Colonic mucosa (tissue), 4 donors: Measurements from ENCODE around the gene IRGC. TPM values are rescaled to one million over a fixed set of nuclear protein-coding genes. Genes with fewer than 3 reads are reported as not detected.
A peak's percentile ranks its signal among the peaks of the same experiment; 100 is the strongest.
"Not testable (repeated sequence)": the region's sequence is repeated elsewhere in the genome, so short reads cannot be mapped to it uniquely, and the experiment has no call there.

Experiments
- DNase-seq: peaks from one replicate; pipeline ENCODE4 v3.0.0-alpha.2; 2020
- H3K27ac ChIP-seq: fragments of 200-600 bp; one replicate; pipeline ENCODE4 v1.8.0; 2021
- H3K27me3 ChIP-seq: fragments of 200-600 bp; one replicate; pipeline ENCODE4 v1.8.0; 2021
- H3K36me3 ChIP-seq: fragments of 200-600 bp; one replicate; pipeline ENCODE4 v1.8.0; 2021
- H3K4me1 ChIP-seq: fragments of 200-600 bp; one replicate; pipeline ENCODE4 v1.8.0; 2021; ENCODE audit warnings: mild to moderate bottlenecking
- H3K4me3 ChIP-seq: fragments of 200-600 bp; one replicate; pipeline ENCODE4 v1.8.0; 2021
- H3K9ac ChIP-seq, 2 donors: one replicate each; pipeline ENCODE4 v1.7.0; 2013; ENCODE audit warnings: control low read depth in 2 of 2, low read depth in 2 of 2, low read length in 2 of 2
- H3K9me3 ChIP-seq: fragments of 200-600 bp; one replicate; pipeline ENCODE4 v1.8.0; 2021
- intact Hi-C: fragments of 100-400 bp; cut with DNase I; formaldehyde crosslinking; loops from one replicate; pipeline ENCODE4 v1.14.1; 2022
- total RNA-seq, 2 donors: library from RNA; stranded (reverse); fragmentation: NEBNext Ultra II Directional in 1 of 2; extraction: Animal tissue kit (Norgen Biotek cat#: 25700) in 1 of 2; gene quantifications; one replicate each; pipeline ENCODE4 v1.2.1, GENCODE V29; 2021
- TF ChIP-seq, protein P1 (sequence below): fragments of 200-600 bp; IDR thresholded peaks from one replicate; pipeline ENCODE4 v1.8.0; 2022; ENCODE audit warnings: antibody characterized with exemption, mild to moderate bottlenecking
- donor health status: healthy.
- donor health status: DM: no; HTN: no; CAD: no.
- donor health status: DM: no; HTN: no; CAD: no.

Gene IRGC
- total RNA-seq, 2 donors from 2014 or later, result not detected

DNA sequence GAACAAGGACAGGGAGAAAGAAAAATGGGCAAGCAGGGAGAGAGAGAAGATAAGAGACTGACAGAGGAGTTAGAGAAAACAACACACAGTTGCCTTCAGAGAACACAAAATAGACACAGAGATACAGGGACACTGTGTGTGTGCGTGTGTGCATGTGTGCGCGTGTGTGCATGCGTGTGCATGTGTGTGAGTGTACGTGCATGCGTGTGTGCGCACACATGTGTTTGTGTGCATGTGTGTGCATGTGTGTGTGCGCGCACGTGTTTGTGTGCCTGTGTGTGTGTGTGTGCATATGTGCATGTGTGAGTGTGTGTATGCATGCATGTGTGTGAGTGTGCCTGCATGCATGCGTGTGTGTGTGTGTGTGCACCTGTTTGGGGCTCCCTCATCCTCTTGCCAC lies 40.0 kb upstream of the IRGC start:
- H3K4me1 ChIP-seq, result no peaks in the 10 kb centered on the region
- TF ChIP-seq, protein P1, sequence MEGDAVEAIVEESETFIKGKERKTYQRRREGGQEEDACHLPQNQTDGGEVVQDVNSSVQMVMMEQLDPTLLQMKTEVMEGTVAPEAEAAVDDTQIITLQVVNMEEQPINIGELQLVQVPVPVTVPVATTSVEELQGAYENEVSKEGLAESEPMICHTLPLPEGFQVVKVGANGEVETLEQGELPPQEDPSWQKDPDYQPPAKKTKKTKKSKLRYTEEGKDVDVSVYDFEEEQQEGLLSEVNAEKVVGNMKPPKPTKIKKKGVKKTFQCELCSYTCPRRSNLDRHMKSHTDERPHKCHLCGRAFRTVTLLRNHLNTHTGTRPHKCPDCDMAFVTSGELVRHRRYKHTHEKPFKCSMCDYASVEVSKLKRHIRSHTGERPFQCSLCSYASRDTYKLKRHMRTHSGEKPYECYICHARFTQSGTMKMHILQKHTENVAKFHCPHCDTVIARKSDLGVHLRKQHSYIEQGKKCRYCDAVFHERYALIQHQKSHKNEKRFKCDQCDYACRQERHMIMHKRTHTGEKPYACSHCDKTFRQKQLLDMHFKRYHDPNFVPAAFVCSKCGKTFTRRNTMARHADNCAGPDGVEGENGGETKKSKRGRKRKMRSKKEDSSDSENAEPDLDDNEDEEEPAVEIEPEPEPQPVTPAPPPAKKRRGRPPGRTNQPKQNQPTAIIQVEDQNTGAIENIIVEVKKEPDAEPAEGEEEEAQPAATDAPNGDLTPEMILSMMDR, result no peak
- peak overlapping the region in 1 of 2 donors; percentile 60 for H3K9ac ChIP-seq

GRCh38 chr19:43678512-43679261 lies 37.2 kb upstream of the IRGC start:
- no peak overlapping the region for H3K4me3 ChIP-seq
- intact Hi-C loops, result no loop called here
- H3K27ac ChIP-seq, result peak overlapping the region; percentile 52
- no peaks in the 10 kb centered on the region for H3K36me3 ChIP-seq
- no peaks in the 10 kb centered on the region for H3K4me1 ChIP-seq
- TF ChIP-seq, protein P1, result no peak
- H3K9me3 ChIP-seq, result no peaks in the 10 kb centered on the region
- no peaks in the 10 kb centered on the region for H3K27me3 ChIP-seq
- no peak for DNase-seq
- H3K9ac ChIP-seq, result no peak overlapping the region

More for the DNA sequence above, 40.0 kb upstream of the IRGC start:
- intact Hi-C loops, result no loop called here
- no peaks in the 10 kb centered on the region for H3K9me3 ChIP-seq
- DNase-seq, result no peak
- H3K27me3 ChIP-seq, result no peaks in the 10 kb centered on the region
- H3K27ac ChIP-seq, result peak overlapping the region; percentile 82
- no peaks in the 10 kb centered on the region for H3K36me3 ChIP-seq
- no peak overlapping the region for H3K4me3 ChIP-seq

GRCh38 chr19:43681821-43682220 lies 34.1 kb upstream of the IRGC start:
- H3K9ac ChIP-seq, result no peak overlapping the region
- intact Hi-C loops, result no loop called here
- TF ChIP-seq, protein P1, result no peak

GRCh38 chr19:43682269-43682668 lies 33.6 kb upstream of the IRGC start:
- H3K9me3 ChIP-seq, H3K36me3 ChIP-seq, intact Hi-C loops, H3K4me3 ChIP-seq, H3K27ac ChIP-seq, H3K9ac ChIP-seq, DNase-seq, H3K27me3 ChIP-seq, H3K4me1 ChIP-seq: not testable (repeated sequence)

More at GRCh38 chr19:43681821-43682220, 34.1 kb upstream of the IRGC start:
- no peak overlapping the region for H3K27ac ChIP-seq
- no peaks in the 10 kb centered on the region for H3K9me3 ChIP-seq
- no peak overlapping the region for H3K4me3 ChIP-seq
- no peaks in the 10 kb centered on the region for H3K4me1 ChIP-seq
- H3K27me3 ChIP-seq, result no peaks in the 10 kb centered on the region
- DNase-seq, result no peak
- H3K36me3 ChIP-seq, result no peaks in the 10 kb centered on the region

DNA sequence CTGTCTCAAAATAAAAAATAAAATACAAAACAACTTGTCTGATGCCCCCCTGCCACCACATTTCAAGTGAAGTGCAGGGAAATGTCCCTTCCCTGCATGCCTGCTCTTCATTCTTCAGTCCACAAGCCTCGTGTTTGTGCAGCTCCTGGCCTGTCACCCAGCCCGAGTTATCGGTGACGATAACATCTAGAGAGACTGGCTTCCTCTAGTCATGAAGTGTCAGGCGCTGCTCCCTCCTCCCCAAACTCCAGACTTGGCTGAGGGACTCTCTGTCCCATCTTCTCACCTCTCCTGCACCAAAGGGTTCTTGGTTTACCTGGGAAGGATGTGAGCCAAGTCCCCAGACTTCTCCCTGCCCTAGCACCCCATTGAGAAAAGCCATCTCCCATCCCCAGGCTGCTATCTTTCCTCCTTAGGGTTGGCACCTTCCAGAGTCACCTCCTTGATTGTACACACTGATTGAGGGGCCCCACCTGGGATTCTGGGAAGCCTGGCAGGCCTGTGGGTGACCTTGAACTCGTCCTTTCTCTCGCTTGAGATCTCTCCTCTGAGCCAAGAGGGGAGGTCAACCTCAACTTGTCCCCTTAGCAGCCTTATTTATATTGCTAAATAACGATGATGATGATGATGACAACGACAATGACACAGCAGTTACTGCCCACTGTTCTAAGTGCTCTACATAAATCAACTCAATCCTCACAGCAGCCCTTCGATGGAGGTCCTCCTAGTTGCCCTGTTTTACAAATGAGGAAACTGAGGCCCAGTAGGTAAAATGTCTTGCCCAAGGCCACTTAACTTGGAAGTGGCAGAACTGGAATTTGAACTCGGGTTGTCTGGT lies 32.8 kb upstream of the IRGC start:
- DNase-seq, result no peak
- Histone ChIP-seq H3K27me3 (no peaks in the 10 kb centered on the region), H3K27ac (no peak overlapping the region), H3K9me3 (no peaks in the 10 kb centered on the region), H3K36me3 (no peaks in the 10 kb centered on the region), H3K4me3 (no peak overlapping the region), H3K4me1 (no peaks in the 10 kb centered on the region), H3K9ac (no peak overlapping the region)
- TF ChIP-seq, protein P1, result no peak
- intact Hi-C loops, result no loop called here

DNA sequence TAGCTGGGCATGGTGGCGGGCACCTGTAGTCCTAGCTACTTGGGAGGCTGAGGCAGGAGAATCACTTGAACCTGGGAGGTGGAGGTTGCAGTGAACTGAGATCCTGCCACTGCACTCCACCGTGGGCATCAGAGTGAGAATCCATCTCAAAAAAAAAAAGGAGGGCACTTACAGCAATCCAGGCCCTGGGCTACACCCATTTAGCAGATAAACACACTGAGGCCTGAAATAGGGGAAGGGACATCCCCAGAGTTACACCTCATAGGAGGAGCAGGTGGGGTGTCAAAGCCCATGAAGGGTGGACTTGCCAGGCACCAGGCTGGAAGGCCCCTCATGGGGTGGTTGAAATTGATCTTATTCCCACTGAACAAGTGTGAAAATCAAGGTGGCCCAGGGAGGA lies 32.0 kb upstream of the IRGC start:
- H3K9me3 ChIP-seq, result no peaks in the 10 kb centered on the region
- no peaks in the 10 kb centered on the region for H3K36me3 ChIP-seq
- H3K4me1 ChIP-seq, result no peaks in the 10 kb centered on the region
- no peak overlapping the region for H3K9ac ChIP-seq
- no peak overlapping the region for H3K4me3 ChIP-seq
- TF ChIP-seq, protein P1, result no peak
- H3K27ac ChIP-seq, result no peak overlapping the region
- DNase-seq, result no peak
- intact Hi-C loops, result no loop called here
- H3K27me3 ChIP-seq, result no peaks in the 10 kb centered on the region
